ENCODE measurements around the gene OR5AC2.

Gene OR5AC2

GRCh38 chr3:98130421-98130820 is 43.4 kb downstream of the OR5AC2 start, which contains the start of gene OR5H1:
Gene OR5H1 (plus strand): TSS chr3:98130721. CDS start chr3:98132698, 1,977 bp downstream.
- no CpG with 5 or more reads among the region's 1 CpG for WGBS
- Histone ChIP-seq H2BK120ac (ENCODE audit: low read depth, low read length) (no peak within 1 kb of the TSS), H2BK12ac (ENCODE audit: low read length in 2 of 2) (no peak within 1 kb of the TSS), H2BK5ac (ENCODE audit: low read depth, low read length, poor library complexity, severe bottlenecking) (no peak within 1 kb of the TSS), H3K27ac (ENCODE audit: low read length, poor library complexity, severe bottlenecking) (no peak within 1 kb of the TSS), H2BK15ac (ENCODE audit: low read depth, poor library complexity, severe bottlenecking) (no peak within 1 kb of the TSS), H2AK5ac (ENCODE audit: low read length, severe bottlenecking) (no peak within 1 kb of the TSS), H3K9ac (ENCODE audit: low read length) (no peak within 1 kb of the TSS), H3K9me3 (ENCODE audit: control insufficient read depth, low read length) (no peaks in the 10 kb centered on the region), H3K4ac (ENCODE audit: low read depth in 1 of 2, low read length in 2 of 2) (no peak within 1 kb of the TSS), H3K18ac (ENCODE audit: low read depth in 1 of 2, low read length in 2 of 2) (no peak within 1 kb of the TSS), H3K14ac (ENCODE audit: low read length in 2 of 2) (no peak within 1 kb of the TSS), H4K91ac (ENCODE audit: low read length) (no peak within 1 kb of the TSS), H3K23ac (ENCODE audit: low read length in 2 of 2) (no peak within 1 kb of the TSS), H3K4me1 (ENCODE audit: control insufficient read depth, insufficient read depth, low read depth, low read length) (no peaks in the 10 kb centered on the region), H3K4me3 (ENCODE audit: insufficient read depth in 1 of 2, low read depth in 1 of 2, low read length in 2 of 2) (no peak within 1 kb of the TSS), H3K27me3 (ENCODE audit: control insufficient read depth in 1 of 2, insufficient read depth in 1 of 2, low read length in 2 of 2) (no peaks in the 10 kb centered on the region), H3K36me3 (ENCODE audit: control insufficient read depth in 1 of 2, insufficient read depth in 2 of 2, low read depth in 1 of 2, low read length in 2 of 2) (no peaks in the 10 kb centered on the region), H4K8ac (ENCODE audit: low read length) (no peak within 1 kb of the TSS), H3K79me1 (replicated peaks; ENCODE audit: low read length, poor library complexity, severe bottlenecking) (no peaks in the 10 kb centered on the region), H3K4me2 (ENCODE audit: low read length, poor library complexity, severe bottlenecking) (no peak within 1 kb of the TSS), H2AFZ (ENCODE audit: low read depth, low read length) (no peak within 1 kb of the TSS)
- DNase-seq: no peak

DNA sequence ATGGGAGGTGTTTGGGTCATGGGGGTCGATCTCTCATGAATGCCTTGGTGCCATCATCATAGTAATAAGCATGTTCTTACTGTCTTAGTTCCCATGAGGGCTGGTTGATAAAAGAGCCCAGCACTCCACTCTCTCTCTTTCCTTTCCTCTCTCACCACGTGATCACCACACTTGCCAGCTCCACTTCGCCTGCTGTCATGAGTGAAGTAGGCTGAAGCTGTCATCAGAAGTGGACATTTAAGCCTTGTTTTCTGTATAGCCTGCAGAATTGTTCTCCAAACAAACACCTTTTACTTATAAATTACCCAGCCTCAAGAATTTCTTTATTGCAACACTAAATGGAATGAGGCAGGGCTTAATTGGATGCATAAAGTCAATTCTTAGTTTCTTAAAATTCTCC is 49.7 kb downstream of the OR5AC2 start:
- WGBS: 46% methylated on average over 2 of the region's 3 CpGs
- no peaks in the 10 kb centered on the region for H3K27me3 ChIP-seq (ENCODE audit: control insufficient read depth in 1 of 2, insufficient read depth in 1 of 2, low read length in 2 of 2)
- no peak overlapping the region for H2BK120ac ChIP-seq (ENCODE audit: low read depth, low read length)
- no peak overlapping the region for H4K8ac ChIP-seq (ENCODE audit: low read length)
- H3K9ac ChIP-seq (ENCODE audit: low read length): no peak overlapping the region
- H3K23ac ChIP-seq (ENCODE audit: low read length in 2 of 2): no peak overlapping the region
- no peaks in the 10 kb centered on the region for H3K9me3 ChIP-seq (ENCODE audit: control insufficient read depth, low read length)
- H2AFZ ChIP-seq (ENCODE audit: low read depth, low read length): no peak overlapping the region
- H3K36me3 ChIP-seq (ENCODE audit: control insufficient read depth in 1 of 2, insufficient read depth in 2 of 2, low read depth in 1 of 2, low read length in 2 of 2): no peaks in the 10 kb centered on the region
- no peak overlapping the region for H2BK5ac ChIP-seq (ENCODE audit: low read depth, low read length, poor library complexity, severe bottlenecking)
- no peak overlapping the region for H3K14ac ChIP-seq (ENCODE audit: low read length in 2 of 2)
- DNase-seq: no peak
- H2AK5ac ChIP-seq (ENCODE audit: low read length, severe bottlenecking): no peak overlapping the region
- H3K27ac ChIP-seq (ENCODE audit: low read length, poor library complexity, severe bottlenecking): no peak overlapping the region
- no peak overlapping the region for H3K4ac ChIP-seq (ENCODE audit: low read depth in 1 of 2, low read length in 2 of 2)
- H3K4me3 ChIP-seq (ENCODE audit: insufficient read depth in 1 of 2, low read depth in 1 of 2, low read length in 2 of 2): no peak overlapping the region
- no peak overlapping the region for H4K91ac ChIP-seq (ENCODE audit: low read length)
- H2BK15ac ChIP-seq (ENCODE audit: low read depth, poor library complexity, severe bottlenecking): no peak overlapping the region
- H3K4me2 ChIP-seq (ENCODE audit: low read length, poor library complexity, severe bottlenecking): no peak overlapping the region
- H2BK12ac ChIP-seq (ENCODE audit: low read length in 2 of 2): no peak overlapping the region
- no peak overlapping the region for H3K18ac ChIP-seq (ENCODE audit: low read depth in 1 of 2, low read length in 2 of 2)
- no peaks in the 10 kb centered on the region for H3K79me1 ChIP-seq (replicated peaks; ENCODE audit: low read length, poor library complexity, severe bottlenecking)
- H3K4me1 ChIP-seq (ENCODE audit: control insufficient read depth, insufficient read depth, low read depth, low read length): no peaks in the 10 kb centered on the region
